Kidney capillary endothelial cell (primary cell): Measurements from ENCODE around the gene DSC3.

ENCODE experiments used
- DNase-seq: peaks from one replicate; pipeline ENCODE4 v3.0.0-alpha.2; 2018; ENCODE audit warnings: low spot score

The DSC3 gene

GRCh38 chr18:30971338-30971956 lies 71.1 kb downstream of the DSC3 start:
- DNase-seq: peak; percentile 48

GRCh38 chr18:30970196-30970816 lies 72.2 kb downstream of the DSC3 start:
- DNase-seq: peak; percentile 27

GRCh38 chr18:30969670-30970170 lies 72.8 kb downstream of the DSC3 start:
- DNase-seq: no peak

GRCh38 chr18:30967701-30968100 lies 74.8 kb downstream of the DSC3 start:
- DNase-seq: no peak

GRCh38 chr18:30965237-30965636 lies 77.3 kb downstream of the DSC3 start:
- no peak for DNase-seq

- no peak for DNase-seq
Observed at GRCh38 chr18:30960661-30961060, 81.9 kb downstream of the DSC3 start.

- DNase-seq: no peak
Observed at GRCh38 chr18:30957066-30957465, 85.5 kb downstream of the DSC3 start.

- DNase-seq: no peak
Observed at GRCh38 chr18:30954262-30954661, 88.3 kb downstream of the DSC3 start.

- no peak for DNase-seq
Observed at GRCh38 chr18:30945761-30946160, 96.8 kb downstream of the DSC3 start.

GRCh38 chr18:30944773-30945417 lies 97.6 kb downstream of the DSC3 start:
- no peak for DNase-seq

- DNase-seq: no peak
Observed at GRCh38 chr18:30940952-30941539, 101.5 kb downstream of the DSC3 start.
